ENCODE data around the gene PDE4D.

DNA sequence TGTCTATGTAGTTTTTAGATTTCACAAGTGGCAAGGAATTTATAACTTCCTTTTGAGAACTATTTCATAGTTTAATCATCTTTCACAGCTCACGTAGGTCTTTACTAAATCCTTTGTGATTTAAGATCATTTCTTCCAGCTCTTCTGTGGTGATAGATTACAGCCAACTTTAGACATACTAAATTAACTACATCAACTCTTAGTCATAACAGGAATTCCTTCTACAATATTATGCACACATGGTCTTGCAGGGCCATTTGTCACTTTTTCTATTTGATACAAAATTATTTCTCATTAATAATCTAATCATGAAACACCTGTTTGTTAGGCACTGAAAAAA is 208.4 kb downstream of the PDE4D start:
- TF ChIP-seq, protein P1, sequence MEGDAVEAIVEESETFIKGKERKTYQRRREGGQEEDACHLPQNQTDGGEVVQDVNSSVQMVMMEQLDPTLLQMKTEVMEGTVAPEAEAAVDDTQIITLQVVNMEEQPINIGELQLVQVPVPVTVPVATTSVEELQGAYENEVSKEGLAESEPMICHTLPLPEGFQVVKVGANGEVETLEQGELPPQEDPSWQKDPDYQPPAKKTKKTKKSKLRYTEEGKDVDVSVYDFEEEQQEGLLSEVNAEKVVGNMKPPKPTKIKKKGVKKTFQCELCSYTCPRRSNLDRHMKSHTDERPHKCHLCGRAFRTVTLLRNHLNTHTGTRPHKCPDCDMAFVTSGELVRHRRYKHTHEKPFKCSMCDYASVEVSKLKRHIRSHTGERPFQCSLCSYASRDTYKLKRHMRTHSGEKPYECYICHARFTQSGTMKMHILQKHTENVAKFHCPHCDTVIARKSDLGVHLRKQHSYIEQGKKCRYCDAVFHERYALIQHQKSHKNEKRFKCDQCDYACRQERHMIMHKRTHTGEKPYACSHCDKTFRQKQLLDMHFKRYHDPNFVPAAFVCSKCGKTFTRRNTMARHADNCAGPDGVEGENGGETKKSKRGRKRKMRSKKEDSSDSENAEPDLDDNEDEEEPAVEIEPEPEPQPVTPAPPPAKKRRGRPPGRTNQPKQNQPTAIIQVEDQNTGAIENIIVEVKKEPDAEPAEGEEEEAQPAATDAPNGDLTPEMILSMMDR (IDR thresholded peaks at IDR 0.05): no peak
- no peak for TF ChIP-seq POLR2AphosphoS5 (IDR thresholded peaks at IDR 0.05; ENCODE audit: low read depth, low read length)
- TF ChIP-seq, protein P2, sequence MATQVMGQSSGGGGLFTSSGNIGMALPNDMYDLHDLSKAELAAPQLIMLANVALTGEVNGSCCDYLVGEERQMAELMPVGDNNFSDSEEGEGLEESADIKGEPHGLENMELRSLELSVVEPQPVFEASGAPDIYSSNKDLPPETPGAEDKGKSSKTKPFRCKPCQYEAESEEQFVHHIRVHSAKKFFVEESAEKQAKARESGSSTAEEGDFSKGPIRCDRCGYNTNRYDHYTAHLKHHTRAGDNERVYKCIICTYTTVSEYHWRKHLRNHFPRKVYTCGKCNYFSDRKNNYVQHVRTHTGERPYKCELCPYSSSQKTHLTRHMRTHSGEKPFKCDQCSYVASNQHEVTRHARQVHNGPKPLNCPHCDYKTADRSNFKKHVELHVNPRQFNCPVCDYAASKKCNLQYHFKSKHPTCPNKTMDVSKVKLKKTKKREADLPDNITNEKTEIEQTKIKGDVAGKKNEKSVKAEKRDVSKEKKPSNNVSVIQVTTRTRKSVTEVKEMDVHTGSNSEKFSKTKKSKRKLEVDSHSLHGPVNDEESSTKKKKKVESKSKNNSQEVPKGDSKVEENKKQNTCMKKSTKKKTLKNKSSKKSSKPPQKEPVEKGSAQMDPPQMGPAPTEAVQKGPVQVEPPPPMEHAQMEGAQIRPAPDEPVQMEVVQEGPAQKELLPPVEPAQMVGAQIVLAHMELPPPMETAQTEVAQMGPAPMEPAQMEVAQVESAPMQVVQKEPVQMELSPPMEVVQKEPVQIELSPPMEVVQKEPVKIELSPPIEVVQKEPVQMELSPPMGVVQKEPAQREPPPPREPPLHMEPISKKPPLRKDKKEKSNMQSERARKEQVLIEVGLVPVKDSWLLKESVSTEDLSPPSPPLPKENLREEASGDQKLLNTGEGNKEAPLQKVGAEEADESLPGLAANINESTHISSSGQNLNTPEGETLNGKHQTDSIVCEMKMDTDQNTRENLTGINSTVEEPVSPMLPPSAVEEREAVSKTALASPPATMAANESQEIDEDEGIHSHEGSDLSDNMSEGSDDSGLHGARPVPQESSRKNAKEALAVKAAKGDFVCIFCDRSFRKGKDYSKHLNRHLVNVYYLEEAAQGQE (IDR thresholded peaks at IDR 0.05; ENCODE audit: insufficient read depth in 1 of 2, low read depth in 2 of 2, low read length in 1 of 2): no peak
- TF ChIP-seq SIN3A (IDR thresholded peaks at IDR 0.05; ENCODE audit: borderline replicate concordance, insufficient read depth, low read depth, low read length): no peak
- TF ChIP-seq TCF7L2 (IDR thresholded peaks at IDR 0.05; ENCODE audit: low read depth, low read length): no peak
